ENCODE measurements around the gene KNSTRN.
A peak's percentile ranks its signal among the peaks of the same experiment; 100 is the strongest.

The KNSTRN gene

GRCh38 chr15:40366457-40367370, 15.8 kb upstream of the KNSTRN start:
- peak; percentile 49 for DNase-seq

- DNase-seq: no peak
Observed at GRCh38 chr15:40367371-40367685, 15.2 kb upstream of the KNSTRN start.

GRCh38 chr15:40367686-40368611, 14.6 kb upstream of the KNSTRN start:
- DNase-seq: peak; percentile 96

DNA sequence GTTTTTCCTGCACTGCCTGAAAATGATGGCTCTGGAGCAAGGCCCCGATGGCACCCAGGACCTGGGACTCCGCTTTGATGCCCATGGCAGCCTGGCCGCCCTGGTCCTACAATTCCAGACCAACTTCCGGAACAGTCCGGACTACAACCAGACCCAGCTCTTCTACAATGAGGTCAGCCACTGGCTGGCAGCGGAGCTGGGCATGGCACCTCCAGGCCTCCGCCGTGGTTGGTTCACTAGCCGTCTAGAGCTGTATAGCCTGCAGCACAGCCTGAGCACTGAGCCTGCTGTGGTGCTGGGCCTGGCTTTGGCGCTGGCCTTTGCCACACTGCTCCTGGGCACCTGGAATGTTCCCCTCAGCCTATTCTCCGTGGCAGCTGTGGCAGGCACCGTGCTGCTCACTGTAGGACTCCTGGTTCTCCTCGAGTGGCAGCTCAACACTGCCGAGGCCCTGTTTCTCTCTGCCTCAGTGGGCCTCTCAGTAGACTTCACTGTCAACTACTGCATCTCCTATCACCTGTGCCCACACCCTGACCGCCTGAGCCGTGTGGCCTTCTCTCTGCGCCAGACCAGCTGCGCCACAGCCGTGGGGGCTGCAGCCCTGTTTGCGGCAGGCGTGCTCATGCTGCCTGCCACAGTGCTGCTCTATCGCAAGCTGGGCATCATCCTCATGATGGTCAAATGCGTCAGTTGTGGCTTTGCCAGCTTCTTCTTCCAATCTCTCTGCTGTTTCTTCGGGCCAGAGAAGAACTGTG, 13.6 kb upstream of the KNSTRN start:
- DNase-seq: no peak

- no peak for DNase-seq
Observed at GRCh38 chr15:40369474-40369869, 13.0 kb upstream of the KNSTRN start.

GRCh38 chr15:40369971-40370370, 12.6 kb upstream of the KNSTRN start:
- no peak for DNase-seq

DNA sequence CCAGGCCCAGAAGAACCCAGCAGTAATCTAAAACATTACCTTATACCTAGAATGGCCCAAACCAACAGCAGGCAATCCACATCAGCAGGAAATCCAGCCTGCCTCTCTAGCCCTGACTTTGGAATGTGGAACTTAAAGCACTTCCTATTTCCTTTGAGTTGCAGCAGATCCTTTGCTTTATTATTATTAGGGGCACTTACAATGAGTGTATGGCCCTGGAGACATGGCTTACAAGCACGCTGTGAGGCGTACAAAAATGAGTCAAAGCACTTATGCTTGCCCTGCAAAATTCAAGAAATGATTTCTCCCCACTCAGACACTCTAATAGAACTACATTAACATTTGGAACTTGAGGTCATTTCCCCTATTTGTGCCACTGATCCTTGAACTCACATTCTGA, 9.5 kb upstream of the KNSTRN start:
- DNase-seq: no peak

- DNase-seq: no peak
Observed at GRCh38 chr15:40377606-40378005, 4.9 kb upstream of the KNSTRN start.

- DNase-seq: peak; percentile 36
Observed at GRCh38 chr15:40379374-40379773, 3.1 kb upstream of the KNSTRN start.

GRCh38 chr15:40379853-40380252, 2.7 kb upstream of the KNSTRN start:
- no peak for DNase-seq

GRCh38 chr15:40380636-40381035, 1.9 kb upstream of the KNSTRN start:
- DNase-seq: no peak

DNA sequence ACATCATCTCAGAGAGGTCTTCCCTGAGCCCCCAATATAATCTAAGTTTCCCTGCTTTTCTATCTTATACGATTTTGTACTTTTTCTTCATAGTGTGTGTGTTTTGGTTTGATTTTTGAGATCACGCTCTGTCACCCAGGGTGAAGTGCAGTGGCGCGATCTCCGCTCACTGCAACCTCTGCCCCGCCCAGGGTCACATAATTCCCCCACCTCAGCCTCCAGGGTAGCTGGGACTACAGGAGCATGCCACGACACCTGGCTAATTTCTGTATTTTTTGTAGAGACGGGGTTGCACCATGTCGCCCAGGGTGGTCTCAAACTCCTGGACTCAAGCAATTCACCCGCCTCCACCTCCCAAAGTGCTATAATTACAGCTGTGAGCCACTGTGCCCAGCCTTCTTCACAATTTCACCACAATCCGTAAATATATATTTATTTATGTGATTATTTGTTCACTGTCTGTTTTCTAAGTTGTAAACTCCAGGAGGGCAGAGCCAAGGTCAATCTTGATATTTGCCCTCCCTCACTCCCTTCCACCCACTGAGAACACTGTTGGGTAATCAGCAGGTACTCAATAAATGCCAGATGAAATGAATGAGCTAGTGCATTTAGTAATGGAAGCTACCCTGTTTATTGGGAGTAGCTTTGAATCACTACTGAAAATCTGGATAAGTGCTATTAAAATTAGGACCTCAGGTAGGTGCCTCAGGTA, 547 bp upstream of the KNSTRN start:
- no peak for DNase-seq

DNA sequence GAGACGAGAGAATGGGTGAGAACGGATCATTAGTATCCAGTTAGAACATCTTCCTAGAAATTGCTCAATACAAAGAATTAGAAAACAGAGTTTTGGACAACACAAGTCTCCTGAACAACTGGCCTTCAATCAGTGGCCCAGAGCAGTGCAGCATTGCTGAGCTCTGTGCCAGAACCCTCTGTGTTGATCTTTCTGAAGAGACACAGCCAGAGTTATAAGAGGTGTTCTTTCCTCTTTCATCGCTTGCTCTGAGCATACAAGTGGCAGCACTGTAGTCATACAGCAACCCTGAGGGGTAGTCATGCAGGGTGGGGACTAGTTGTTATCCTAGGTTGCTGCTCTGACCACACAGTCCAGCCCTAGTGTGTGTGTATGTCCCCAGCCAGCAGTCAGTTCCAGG, 4.0 kb downstream of the KNSTRN start:
- no peak for DNase-seq

DNA sequence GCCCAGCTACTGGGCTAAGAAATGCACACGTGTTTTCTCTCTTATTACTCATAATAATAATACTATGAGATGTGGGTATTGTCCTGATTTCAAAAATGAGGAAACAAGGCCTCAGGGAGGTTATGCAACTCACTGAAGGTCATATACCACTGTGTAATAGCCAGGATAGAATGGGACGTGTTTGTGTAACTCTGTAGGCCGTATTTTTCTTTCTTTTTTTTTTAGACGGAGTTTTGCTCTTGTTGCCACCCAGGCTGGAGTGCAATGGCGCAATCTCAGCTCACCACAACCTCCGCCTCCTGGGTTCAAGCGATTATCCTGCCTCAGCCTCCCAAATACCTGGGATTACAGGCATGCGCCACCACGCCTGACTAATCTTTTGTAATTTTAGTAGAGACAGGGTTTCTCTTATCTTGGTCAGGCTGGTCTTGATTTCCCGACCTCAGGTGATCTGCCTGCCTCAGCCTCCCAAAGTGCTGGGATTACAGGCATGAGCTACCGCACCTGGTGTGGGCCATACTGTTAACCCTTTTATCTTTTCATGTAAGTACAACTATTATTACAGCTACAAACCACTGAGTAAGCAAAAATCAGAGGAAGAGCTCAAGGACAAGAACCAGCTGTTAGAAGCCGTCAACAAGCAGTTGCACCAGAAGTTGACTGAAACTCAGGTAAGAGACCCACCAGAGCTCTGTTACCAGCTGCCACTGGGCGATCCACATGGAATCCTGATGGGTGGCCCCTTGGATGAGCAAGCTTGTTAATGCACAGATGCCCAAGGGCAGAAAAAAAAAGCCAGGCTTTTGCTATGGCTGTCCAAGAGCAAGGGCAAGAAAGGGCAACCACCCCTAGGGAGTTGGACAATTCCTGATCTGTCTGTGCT, 6.7 kb downstream of the KNSTRN start:
- DNase-seq: peak; percentile 57

GRCh38 chr15:40389824-40390595, 7.5 kb downstream of the KNSTRN start:
- no peak for DNase-seq

DNA sequence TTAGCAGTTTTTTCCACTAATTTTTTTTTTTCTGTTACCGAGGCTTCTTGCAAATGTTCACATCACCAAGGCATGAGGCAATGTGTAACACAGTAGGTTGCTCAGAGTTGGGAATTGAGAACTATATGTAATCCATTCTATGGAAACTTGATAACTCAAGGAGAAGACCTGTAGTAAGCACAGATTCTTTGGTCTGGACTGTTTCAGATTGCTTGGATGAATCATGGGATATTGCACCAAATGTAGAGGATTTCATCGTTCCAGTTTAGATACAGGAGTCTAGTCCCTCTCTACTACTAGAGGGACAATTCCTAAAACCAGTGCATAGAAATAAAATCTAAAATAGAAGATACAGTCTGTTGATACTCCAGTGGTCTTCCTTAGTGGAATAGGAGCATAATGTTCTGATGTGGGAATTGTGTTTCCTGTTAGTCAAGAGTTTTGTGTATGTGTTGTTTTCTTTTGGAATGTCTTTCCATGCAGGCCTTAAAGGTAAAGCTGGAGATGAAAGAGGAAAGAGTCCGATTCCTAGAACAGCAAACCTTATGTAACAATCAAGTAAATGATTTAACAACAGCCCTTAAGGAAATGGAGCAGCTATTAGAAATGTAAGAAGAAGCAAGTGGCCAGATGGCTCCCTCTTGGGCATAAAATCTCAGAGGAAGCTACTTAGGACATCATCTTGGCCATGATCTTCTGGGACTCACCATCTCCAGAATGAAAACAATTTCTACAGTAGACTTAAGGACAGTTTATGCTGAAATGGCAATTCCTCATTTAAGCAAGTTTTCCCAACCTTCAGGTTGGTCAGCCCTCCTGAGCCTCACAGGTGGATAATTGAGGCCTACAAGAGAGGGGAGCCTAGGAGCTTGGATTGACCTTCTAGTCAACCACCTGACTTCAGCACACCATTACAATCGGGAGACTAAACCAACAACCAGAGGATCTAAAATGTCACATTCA, 10.7 kb downstream of the KNSTRN start:
- no peak for DNase-seq

DNA sequence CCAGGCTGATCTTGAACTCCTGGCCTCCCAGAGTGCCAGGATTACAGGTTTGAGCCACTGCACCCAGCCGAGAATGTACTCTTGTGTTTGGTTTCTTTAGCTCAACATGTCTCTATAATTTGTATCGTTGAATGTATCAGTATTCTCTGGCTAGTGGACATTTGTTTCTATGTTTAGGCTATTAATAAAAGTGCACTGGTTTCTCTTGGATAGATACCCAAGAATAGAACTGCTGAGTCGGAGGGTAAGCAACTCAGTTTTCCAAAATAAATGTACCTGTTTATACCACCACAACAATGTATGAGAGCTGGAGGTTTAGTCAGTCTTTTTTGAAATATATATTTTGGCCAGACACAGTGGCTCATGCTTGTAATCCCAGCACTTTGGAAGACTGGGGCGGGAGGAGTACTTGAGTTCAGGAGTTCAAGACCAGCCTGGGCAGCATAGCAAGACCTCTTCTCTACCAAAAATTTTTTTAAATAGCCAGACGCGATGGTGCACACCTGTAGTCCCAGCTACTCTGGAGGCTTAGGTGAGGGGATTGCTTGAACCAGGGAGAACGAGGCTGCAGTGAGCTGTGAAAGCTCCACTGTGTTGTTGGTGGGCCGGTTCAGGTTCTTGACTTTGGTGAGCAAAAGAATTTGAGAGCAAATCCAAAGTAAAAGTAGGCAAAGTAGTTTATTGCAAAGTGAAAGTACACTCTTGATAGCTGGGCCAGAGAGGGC, 15.3 kb downstream of the KNSTRN start:
- DNase-seq: no peak

- DNase-seq: peak; percentile 70
Observed at GRCh38 chr15:40398413-40398873, 15.9 kb downstream of the KNSTRN start.

DNA sequence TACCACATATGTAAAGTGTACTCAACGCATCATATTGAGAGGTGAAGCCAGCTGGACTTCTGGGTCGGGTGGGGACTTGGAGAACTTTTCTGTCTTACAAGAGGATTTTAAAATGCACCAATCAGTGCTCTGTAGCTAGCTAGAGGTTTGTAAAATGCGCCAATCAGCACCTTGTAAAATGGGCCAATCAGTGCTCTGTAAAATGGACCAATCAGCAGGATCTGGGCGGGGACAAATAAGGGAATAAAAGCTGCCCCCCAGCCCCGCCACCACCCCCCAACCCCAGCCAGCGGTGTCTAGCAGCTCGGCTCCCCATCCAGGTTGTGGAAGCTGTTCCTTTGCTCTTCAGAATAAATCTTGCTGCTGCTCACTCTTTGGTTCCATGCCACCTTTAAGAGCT, 16.8 kb downstream of the KNSTRN start:
- no peak for DNase-seq

Measured in hematopoietic multipotent progenitor cell treated with erythropoietin and hydrocortisone succinate and interleukin-3 and kit ligand, for 6 days (in vitro differentiated cells).